ENCODE measurements around the gene KAZN.

DNA sequence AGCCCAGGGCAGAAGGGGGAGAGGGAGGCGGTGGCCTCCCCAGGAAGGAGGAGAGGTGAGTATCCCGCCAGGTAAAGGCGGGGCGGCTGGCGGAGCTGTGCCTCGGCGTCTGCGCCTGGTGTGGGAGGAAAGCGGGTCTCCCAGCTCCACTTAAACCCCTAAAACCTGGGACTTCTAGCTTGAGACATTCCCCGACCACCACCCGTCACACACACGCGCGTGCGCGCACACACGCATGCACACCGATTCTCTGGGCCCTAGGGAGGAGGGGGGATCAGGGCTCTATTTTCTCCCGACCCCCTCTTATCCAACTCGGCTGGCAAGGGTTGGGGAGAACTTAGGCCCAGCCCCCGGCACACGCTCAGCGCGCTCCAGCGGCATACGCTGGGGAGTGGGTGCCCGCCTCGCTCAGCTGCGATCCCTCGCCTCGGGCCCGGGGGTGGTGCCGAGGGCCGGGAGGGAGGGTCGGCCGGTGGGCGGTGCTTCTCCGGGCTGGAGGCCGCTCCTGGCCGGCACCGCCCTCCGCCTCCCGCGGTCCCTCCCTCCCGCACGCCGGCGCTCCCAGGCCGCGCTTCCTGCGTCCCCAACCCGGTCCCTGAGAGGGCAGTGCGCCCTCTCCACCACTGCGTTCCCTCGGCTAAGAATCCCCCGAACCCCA, 554.8 kb downstream of the KAZN start, which contains the start of gene TMEM51:
- TF ChIP-seq, protein P1, sequence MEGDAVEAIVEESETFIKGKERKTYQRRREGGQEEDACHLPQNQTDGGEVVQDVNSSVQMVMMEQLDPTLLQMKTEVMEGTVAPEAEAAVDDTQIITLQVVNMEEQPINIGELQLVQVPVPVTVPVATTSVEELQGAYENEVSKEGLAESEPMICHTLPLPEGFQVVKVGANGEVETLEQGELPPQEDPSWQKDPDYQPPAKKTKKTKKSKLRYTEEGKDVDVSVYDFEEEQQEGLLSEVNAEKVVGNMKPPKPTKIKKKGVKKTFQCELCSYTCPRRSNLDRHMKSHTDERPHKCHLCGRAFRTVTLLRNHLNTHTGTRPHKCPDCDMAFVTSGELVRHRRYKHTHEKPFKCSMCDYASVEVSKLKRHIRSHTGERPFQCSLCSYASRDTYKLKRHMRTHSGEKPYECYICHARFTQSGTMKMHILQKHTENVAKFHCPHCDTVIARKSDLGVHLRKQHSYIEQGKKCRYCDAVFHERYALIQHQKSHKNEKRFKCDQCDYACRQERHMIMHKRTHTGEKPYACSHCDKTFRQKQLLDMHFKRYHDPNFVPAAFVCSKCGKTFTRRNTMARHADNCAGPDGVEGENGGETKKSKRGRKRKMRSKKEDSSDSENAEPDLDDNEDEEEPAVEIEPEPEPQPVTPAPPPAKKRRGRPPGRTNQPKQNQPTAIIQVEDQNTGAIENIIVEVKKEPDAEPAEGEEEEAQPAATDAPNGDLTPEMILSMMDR (IDR thresholded peaks at IDR 0.05; ENCODE audit: poor library complexity) = no peak
- TF ChIP-seq EZH2phosphoT487 (IDR thresholded peaks at IDR 0.05; ENCODE audit: low read depth, severe bottlenecking, unreplicated experiment) = no peak
